Right ventricle myocardium superior (tissue), 1 donor: Measurements from ENCODE around the gene CDCA4. TPM values are rescaled to one million over a fixed set of nuclear protein-coding genes. Genes with fewer than 3 reads are reported as not detected.

Source experiments
- ATAC-seq: fragments of 200-7000 bp; cut with Tn5 transposase; one replicate; pipeline ENCODE4 v1.9.1; 2020; ENCODE audit warnings: mild to moderate bottlenecking; ENCODE audit not compliant: poor library complexity
- DNase-seq: peaks from one replicate; pipeline ENCODE4 v3.0.0-alpha.2; 2020
- intact Hi-C: fragments of 100-400 bp; cut with DNase I; formaldehyde crosslinking; loops from one replicate; pipeline ENCODE4 v1.11.2; 2022
- total RNA-seq: library from RNA; stranded (reverse); fragmentation: NEBNext Ultra II Directional; extraction: Animal tissue kit (Norgen Biotek cat#: 25700); gene quantifications from one replicate; pipeline ENCODE4 v1.2.1, GENCODE V29; 2021
- donor health status: DM: no; HTN: yes; CAD: no; lungs with severe emphysema.

Gene CDCA4
- total RNA-seq, 1 donor from 2014 or later = 1.6 TPM

- DNase-seq (peak; percentile 33), ATAC-seq (no peak)
- intact Hi-C loops = loop anchor here (5.0 kb wide), 1 partner anchor 105 kb away; no protein-coding TSS in a partner anchor
Observed at GRCh38 chr14:104982548-104983230, 38.2 kb downstream of the CDCA4 start.

GRCh38 chr14:104981699-104982541 lies 39.0 kb downstream of the CDCA4 start:
- DNase-seq = peak; percentile 33

GRCh38 chr14:104980611-104981531 lies 40.0 kb downstream of the CDCA4 start:
- ATAC-seq = no peak
- peak; percentile 31 for DNase-seq
- intact Hi-C loops = loop anchor here (5.0 kb wide), 1 partner anchor 106 kb away; no protein-coding TSS in a partner anchor

More at GRCh38 chr14:104981699-104982541, 39.0 kb downstream of the CDCA4 start:
- intact Hi-C loops = loop anchor here (5.0 kb wide), 1 partner anchor 105 kb away; no protein-coding TSS in a partner anchor
- ATAC-seq = no peak

- intact Hi-C loops = loop anchor here (5.0 kb wide), 1 partner anchor 107 kb away; no protein-coding TSS in a partner anchor
- DNase-seq (peak; percentile 80), ATAC-seq (peak; percentile 62)
Observed at GRCh38 chr14:104979758-104980610, 40.9 kb downstream of the CDCA4 start.

- ATAC-seq (no peak), DNase-seq (peak; percentile 38)
- intact Hi-C loops = no loop called here
Observed at GRCh38 chr14:104978746-104979691, 41.9 kb downstream of the CDCA4 start.

- intact Hi-C loops = loop anchor here (2.0 kb wide), 1 partner anchor 67 kb away; no protein-coding TSS in a partner anchor
- peak; percentile 84 for ATAC-seq
Observed at GRCh38 chr14:104977681-104978653, 42.9 kb downstream of the CDCA4 start, which contains the start of gene AHNAK2. Gene AHNAK2, minus strand, starts transcription at chr14:104978374. Its CDS starts 137 bp downstream, at chr14:104978237.

GRCh38 chr14:104977008-104977680 lies 43.7 kb downstream of the CDCA4 start:
- DNase-seq (peak; percentile 42), ATAC-seq (no peak)
- intact Hi-C loops = loop anchor here (2.0 kb wide), 1 partner anchor 68 kb away; no protein-coding TSS in a partner anchor

More at GRCh38 chr14:104977681-104978653, 42.9 kb downstream of the CDCA4 start, which contains the start of gene AHNAK2:
- peak; percentile 88 for DNase-seq

- intact Hi-C loops = loop anchor here (2.0 kb wide), 1 partner anchor 68 kb away; no protein-coding TSS in a partner anchor
- ATAC-seq (peak; percentile 77), DNase-seq (peak; percentile 91)
Observed at GRCh38 chr14:104976198-104977007, 44.5 kb downstream of the CDCA4 start.

GRCh38 chr14:104975481-104976197 lies 45.2 kb downstream of the CDCA4 start:
- ATAC-seq (no peak), DNase-seq (peak; percentile 40)
- intact Hi-C loops = loop anchor here (2.0 kb wide), 1 partner anchor 69 kb away; no protein-coding TSS in a partner anchor

GRCh38 chr14:104974665-104975390 lies 46.1 kb downstream of the CDCA4 start:
- DNase-seq (peak; percentile 34), ATAC-seq (no peak)
- intact Hi-C loops = no loop called here

- ATAC-seq (no peak), DNase-seq (no peak)
- intact Hi-C loops = no loop called here
Observed at GRCh38 chr14:104974146-104974541, 46.7 kb downstream of the CDCA4 start.

- ATAC-seq = no peak
- intact Hi-C loops = no loop called here
- DNase-seq = peak; percentile 73
Observed at GRCh38 chr14:104973385-104974145, 47.3 kb downstream of the CDCA4 start.
